DMS53 (cell line): ENCODE measurements around the gene FAM83E.
"Not testable (repeated sequence)": the region's sequence is repeated elsewhere in the genome, so short reads cannot be mapped to it uniquely, and the experiment has no call there.

Source experiments
- DNase-seq: peaks from one replicate; lab custom pipeline; 2025; lab: John Stamatoyannopoulos, UW

The FAM83E gene

GRCh38 chr19:48611872-48612271, 3.0 kb downstream of the FAM83E start:
- DNase-seq: no peak

GRCh38 chr19:48609571-48610108, 5.2 kb downstream of the FAM83E start:
- DNase-seq: no peak

GRCh38 chr19:48608798-48609263, 6.0 kb downstream of the FAM83E start:
- peak; percentile 82 for DNase-seq

- DNase-seq: no peak
Measured at GRCh38 chr19:48607359-48607755, 7.5 kb downstream of the FAM83E start.

- DNase-seq: no peak
Measured at GRCh38 chr19:48606463-48607358, 8.2 kb downstream of the FAM83E start, which contains the start of gene SPACA4. Gene SPACA4, plus strand, starts transcription at chr19:48606742. Its CDS starts 237 bp downstream, at chr19:48606979.

- DNase-seq: no peak
Measured at GRCh38 chr19:48603850-48604249, 11.0 kb downstream of the FAM83E start.

- no peak for DNase-seq
Measured at GRCh38 chr19:48603449-48603848, 11.4 kb downstream of the FAM83E start.

GRCh38 chr19:48603001-48603400, 11.9 kb downstream of the FAM83E start:
- peak; percentile 53 for DNase-seq

- no peak for DNase-seq
Measured at GRCh38 chr19:48600679-48601417, 14.0 kb downstream of the FAM83E start.

- DNase-seq: no peak
Measured at GRCh38 chr19:48598996-48599700, 15.7 kb downstream of the FAM83E start.

- DNase-seq: peak; percentile 46
Measured at GRCh38 chr19:48596679-48597465, 18.0 kb downstream of the FAM83E start.

GRCh38 chr19:48596237-48596636, 18.6 kb downstream of the FAM83E start:
- no peak for DNase-seq

GRCh38 chr19:48595833-48596232, 19.0 kb downstream of the FAM83E start:
- DNase-seq: no peak

- DNase-seq: no peak
Measured at GRCh38 chr19:48595171-48595570, 19.7 kb downstream of the FAM83E start.

- peak; percentile 38 for DNase-seq
Measured at GRCh38 chr19:48591021-48591420, 23.9 kb downstream of the FAM83E start.

GRCh38 chr19:48588670-48589401, 26.0 kb downstream of the FAM83E start:
- DNase-seq: peak; percentile 96

- DNase-seq: no peak
Measured at GRCh38 chr19:48587387-48587786, 27.5 kb downstream of the FAM83E start.

GRCh38 chr19:48582168-48582567, 32.7 kb downstream of the FAM83E start:
- no peak for DNase-seq

GRCh38 chr19:48578891-48579290, 36.0 kb downstream of the FAM83E start:
- no peak for DNase-seq

GRCh38 chr19:48577908-48578307, 37.0 kb downstream of the FAM83E start:
- DNase-seq: not testable (repeated sequence)
